Ramos (cell line): Measurements from ENCODE around the gene ICAM4.

Experiments
- in situ Hi-C: fragments of 300-500 bp; cut with MboI; formaldehyde crosslinking; loops from one replicate; pipeline ENCODE4 v1.14.3; 2022; ENCODE audit warnings: low sequenced_read_pairs; ENCODE audit not compliant: unreplicated experiment

Gene ICAM4, protein sequence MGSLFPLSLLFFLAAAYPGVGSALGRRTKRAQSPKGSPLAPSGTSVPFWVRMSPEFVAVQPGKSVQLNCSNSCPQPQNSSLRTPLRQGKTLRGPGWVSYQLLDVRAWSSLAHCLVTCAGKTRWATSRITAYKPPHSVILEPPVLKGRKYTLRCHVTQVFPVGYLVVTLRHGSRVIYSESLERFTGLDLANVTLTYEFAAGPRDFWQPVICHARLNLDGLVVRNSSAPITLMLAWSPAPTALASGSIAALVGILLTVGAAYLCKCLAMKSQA

DNA sequence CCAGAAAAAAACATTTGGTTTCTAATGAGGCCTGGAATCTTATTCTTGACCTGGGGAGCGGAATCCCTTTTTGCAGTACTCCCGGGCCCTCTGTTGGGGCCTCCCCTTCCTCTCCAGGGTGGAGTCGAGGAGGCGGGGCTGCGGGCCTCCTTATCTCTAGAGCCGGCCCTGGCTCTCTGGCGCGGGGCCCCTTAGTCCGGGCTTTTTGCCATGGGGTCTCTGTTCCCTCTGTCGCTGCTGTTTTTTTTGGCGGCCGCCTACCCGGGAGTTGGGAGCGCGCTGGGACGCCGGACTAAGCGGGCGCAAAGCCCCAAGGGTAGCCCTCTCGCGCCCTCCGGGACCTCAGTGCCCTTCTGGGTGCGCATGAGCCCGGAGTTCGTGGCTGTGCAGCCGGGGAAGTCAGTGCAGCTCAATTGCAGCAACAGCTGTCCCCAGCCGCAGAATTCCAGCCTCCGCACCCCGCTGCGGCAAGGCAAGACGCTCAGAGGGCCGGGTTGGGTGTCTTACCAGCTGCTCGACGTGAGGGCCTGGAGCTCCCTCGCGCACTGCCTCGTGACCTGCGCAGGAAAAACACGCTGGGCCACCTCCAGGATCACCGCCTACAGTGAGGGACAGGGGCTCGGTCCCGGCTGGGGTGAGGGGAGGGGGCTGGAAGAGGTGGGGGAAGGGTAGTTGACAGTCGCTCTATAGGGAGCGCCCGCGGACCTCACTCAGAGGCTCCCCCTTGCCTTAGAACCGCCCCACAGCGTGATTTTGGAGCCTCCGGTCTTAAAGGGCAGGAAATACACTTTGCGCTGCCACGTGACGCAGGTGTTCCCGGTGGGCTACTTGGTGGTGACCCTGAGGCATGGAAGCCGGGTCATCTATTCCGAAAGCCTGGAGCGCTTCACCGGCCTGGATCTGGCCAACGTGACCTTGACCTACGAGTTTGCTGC is at the start of gene ICAM4:
Gene ICAM4 (plus strand): TSS at position 153 of the 935 bp plus-strand sequence. CDS start 58 bp downstream, at position 211.
- in situ Hi-C loops, result no loop called here

DNA sequence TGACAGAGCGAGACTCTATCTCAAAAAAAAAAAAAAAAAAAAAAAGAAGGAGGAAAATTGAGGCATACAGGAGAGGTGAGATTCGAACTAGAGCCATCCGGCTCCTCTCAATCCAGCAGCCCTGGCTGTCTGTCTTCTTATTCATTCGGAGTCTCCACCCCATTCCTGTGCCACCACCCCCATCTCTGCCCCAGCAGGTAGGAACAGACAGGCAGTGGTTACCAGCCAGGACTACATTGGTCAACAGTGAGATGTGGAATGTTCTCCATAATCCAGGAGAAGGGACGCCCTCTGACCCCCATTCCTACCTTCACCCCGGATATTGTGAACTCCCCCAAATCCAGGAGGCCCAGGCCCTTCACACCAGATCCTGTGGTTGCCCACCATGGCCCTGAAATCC is 49.1 kb upstream of the ICAM4 start:
- in situ Hi-C loops, result loop anchor here (25.0 kb wide), 1 partner anchor 725 kb away; the partner anchor contains the start of gene SMARCA4

GRCh38 chr19:10238172-10238783 is 48.5 kb upstream of the ICAM4 start:
- in situ Hi-C loops, result loop anchor here (25.0 kb wide), 1 partner anchor 724 kb away; the partner anchor contains the start of gene SMARCA4

GRCh38 chr19:10241826-10242449 is 44.8 kb upstream of the ICAM4 start:
- in situ Hi-C loops, result loop anchor here (25.0 kb wide), 1 partner anchor 720 kb away; the partner anchor contains the start of gene SMARCA4

DNA sequence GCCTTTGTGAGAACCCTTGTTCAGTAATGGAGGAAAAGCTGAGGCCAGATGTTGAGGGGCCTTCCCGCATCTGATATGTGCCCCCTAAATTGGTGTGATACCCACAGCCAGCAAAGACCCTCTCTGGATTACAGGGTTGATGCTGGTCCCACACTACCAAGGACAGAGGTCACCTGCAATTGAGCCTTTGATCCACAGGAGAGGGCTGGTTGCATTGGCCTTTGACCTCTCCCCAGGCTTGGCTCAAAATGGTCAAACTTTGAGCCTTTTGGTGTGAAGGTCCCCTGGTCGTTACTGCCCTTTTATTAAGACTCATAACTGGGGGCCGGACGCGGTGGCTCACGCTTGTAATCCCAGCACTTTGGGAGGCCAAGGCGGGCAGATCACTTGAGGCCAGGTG is 43.1 kb upstream of the ICAM4 start:
- in situ Hi-C loops, result loop anchor here (25.0 kb wide), 1 partner anchor 719 kb away; the partner anchor contains the start of gene SMARCA4

GRCh38 chr19:10245189-10245939 is 41.4 kb upstream of the ICAM4 start:
- in situ Hi-C loops, result loop anchor here (5.0 to 25.0 kb wide), 2 partner anchors 48 to 717 kb away; partner anchors contain the start of gene SMARCA4

GRCh38 chr19:10246511-10246910 is 40.2 kb upstream of the ICAM4 start:
- in situ Hi-C loops, result loop anchor here (5.0 to 25.0 kb wide), 2 partner anchors 49 to 716 kb away; partner anchors contain the start of gene SMARCA4

DNA sequence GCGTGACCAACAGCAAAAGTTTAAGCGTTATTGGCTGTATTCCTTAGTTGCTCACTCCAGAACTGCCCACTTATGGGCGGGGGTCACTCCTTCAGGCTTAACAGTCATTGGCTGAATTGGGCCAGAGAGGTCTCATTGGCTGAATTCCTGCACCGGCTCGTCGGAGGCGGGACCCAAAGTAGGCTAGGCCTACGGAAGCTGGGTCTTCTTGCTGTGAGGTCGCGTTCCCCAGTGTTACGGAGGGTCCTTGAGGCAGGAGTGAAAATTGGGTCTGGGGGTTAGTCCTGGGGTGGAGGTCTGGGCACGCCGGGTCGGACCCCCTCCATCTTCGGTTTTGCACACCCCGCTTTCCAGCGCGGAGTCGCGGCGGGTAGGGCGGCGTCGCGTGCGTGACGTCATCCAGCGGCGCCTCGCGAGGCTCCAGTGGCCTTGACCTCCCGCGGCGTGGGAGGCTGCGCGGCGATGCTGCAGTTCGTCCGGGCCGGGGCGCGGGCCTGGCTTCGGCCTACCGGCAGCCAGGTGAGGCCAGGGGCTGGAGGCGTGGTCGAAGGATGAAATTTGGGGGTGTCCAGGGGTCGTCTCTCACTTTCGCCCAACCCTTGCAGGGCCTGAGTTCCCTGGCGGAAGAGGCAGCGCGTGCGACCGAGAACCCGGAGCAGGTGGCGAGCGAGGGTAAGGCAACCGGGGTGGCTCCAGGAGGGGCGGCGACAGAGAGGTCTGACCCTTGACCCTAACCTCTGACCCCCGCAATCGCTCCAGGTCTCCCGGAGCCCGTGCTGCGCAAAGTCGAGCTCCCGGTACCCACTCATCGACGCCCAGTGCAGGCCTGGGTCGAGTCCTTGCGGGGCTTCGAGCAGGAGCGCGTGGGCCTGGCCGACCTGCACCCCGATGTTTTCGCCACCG is 34.7 kb upstream of the ICAM4 start, which contains the start of gene MRPL4:
Gene MRPL4 (plus strand): TSS at position 423 of the 903 bp plus-strand sequence. CDS start 40 bp downstream, at position 463.
- in situ Hi-C loops, result no loop called here

- in situ Hi-C loops, result no loop called here
Measured at GRCh38 chr19:10252707-10253106, 34.0 kb upstream of the ICAM4 start.

DNA sequence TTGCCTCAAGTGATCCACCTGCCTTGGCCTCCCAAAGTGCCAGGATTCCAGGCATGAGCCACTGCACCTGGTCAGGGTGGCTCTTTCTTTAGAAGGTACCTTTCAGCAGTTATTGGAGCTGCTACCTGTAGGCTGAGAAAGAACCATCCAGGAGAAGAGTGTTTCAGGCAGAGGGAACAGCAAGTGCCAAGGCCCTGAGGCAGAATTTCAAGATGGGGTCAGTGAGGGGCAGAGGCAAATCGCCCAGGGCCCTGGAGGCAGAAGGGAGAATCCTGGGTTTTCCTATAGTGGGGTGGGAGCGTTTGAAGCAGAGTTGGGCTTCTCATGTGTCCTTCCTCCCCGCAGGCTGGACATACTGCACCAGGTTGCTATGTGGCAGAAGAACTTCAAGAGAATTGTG is 32.5 kb upstream of the ICAM4 start:
- in situ Hi-C loops, result no loop called here

DNA sequence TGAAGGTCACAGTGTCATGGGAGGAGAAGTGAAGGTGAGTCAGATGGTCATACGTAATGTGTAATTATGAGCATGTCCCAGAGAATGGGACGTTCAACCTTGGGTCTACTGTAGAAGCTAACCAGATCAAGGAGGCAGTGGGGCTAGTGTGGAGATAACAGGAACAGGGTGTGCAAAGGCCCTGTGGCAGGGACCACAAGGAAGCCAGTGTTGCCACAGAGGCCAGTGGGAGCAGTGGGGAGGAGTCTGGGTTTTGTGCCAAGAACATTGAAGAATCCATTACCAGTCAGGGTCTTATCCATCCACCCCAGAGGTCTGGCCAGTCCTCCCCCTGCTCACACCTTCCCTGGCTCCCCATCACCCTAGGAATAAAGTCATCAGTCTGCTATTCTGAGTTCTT is 31.4 kb upstream of the ICAM4 start:
- in situ Hi-C loops, result no loop called here

DNA sequence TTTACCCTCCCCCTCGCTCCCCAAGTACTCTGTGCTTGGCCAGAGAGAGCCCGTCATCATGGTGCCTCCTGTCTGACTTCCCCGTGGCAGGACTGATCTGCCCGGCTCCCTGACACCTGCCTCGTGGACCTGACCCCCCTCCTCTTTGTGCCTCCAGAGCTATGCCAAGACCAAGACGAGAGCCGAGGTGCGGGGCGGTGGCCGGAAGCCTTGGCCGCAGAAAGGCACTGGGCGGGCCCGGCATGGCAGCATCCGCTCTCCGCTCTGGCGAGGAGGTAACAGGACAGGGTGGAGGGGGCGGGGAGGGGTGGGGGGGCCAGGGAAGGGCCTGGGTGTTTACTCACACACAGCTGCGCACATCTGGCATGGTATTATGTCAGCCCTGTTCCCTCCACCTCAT is 30.2 kb upstream of the ICAM4 start:
- in situ Hi-C loops, result no loop called here

DNA sequence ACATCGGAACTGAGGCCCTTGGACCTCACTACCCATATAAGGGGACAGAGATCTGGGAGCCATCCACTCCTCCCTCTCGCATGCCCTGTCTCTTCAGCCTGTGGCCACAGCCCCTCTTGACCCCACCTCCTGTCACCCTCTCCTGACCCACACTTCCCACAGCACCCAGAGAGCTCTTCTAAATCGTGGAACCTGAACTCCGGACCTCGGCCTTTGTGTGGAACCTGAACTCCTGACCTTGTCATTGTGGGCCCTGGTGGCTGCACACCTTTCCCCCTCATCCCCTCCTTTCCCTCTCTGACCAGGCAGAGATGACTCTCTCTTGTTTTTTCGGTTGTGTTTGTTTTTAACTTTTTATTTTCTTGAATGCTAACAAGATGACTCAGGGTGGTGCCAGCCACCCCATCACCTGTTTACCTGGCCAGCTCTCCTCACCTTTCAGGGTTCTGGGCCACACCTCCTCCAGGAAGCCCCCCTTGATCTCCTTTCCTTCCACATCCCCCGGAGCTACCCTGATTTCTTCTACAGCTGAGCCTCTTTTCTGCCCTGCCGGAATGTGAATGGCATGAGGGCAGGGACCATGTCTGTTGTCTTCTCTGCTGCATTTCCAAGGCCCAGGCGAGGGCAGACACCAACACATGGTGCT is 29.7 kb upstream of the ICAM4 start:
- in situ Hi-C loops, result no loop called here

GRCh38 chr19:10258080-10258710 is 28.6 kb upstream of the ICAM4 start:
- in situ Hi-C loops, result no loop called here

GRCh38 chr19:10259162-10259905 is 27.4 kb upstream of the ICAM4 start:
- in situ Hi-C loops, result no loop called here

- in situ Hi-C loops, result loop anchor here (10.0 kb wide), 1 partner anchor 335 kb away; no protein-coding TSS in a partner anchor
Measured at GRCh38 chr19:10260141-10260584, 26.6 kb upstream of the ICAM4 start.
